K562 treated with DMSO at 1 percent for 4 hours (cell line): ENCODE data around the gene TMEM254. TPM values are rescaled to one million over a fixed set of nuclear protein-coding genes. Genes with fewer than 3 reads are reported as not detected.

Source experiments
- total RNA-seq: library from RNA; unstranded; fragments of 300-600 nt; gene quantifications from 2 replicates; pipeline ENCODE4 v1.2.3, GENCODE V29; 2022; ENCODE audit not compliant: insufficient read depth

Gene TMEM254, protein sequence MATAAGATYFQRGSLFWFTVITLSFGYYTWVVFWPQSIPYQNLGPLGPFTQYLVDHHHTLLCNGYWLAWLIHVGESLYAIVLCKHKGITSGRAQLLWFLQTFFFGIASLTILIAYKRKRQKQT
- 0.85 and 1.4 TPM in 2 replicates for total RNA-seq

DNA sequence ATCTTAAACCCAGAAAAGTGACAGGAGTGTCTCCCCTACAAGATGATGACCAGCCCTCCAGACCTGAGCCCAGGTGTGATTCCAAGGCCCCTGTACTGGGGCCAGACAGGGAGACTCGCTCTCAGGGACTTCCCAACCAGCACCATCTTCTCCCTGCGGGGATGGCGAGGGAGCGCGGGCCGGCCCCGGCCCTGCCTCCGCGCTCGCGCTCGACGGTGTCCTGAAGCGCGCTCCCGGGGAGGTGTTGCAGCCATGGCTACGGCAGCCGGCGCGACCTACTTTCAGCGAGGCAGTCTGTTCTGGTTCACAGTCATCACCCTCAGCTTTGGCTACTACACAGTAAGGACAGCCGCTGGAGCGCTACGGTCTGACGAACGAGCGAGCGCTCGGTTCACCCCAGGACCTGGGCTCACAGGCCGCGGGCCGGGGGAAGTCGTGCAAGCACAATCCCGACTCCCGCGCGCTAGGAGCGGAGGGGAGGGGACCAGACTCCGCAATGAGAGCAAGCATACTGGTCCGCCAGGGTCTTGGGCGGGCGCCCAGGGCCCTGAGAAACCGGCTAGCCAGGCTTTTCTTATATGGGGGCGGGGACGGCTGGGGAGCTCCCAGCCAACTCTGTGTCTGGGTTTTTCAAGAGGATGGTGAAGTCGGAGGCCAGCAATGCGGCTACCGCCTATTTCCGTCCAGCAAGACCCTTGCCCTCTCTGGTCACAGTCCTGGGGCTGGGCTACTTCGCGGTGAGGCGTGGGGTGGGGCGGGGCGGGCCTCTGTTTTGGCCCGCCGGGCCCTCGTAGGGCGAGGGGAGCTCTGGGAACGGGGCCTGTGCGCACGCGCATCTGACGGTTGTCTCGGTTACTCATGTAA lies at the start of gene TMEM254:
Gene TMEM254 (plus strand): TSS at position 218 of the 864 bp plus-strand sequence. CDS start 35 bp downstream, at position 253.

GRCh38 chr10:80132299-80133139 lies 54.1 kb downstream of the TMEM254 start, which contains the start of gene PLAC9:
Gene PLAC9, plus strand, starts transcription at chr10:80132730. Its CDS starts 33 bp downstream, at chr10:80132763.

Other genes starting within 250 kb of the TMEM254 start
- not detected in 2 replicates for gene SFTPD, start 129.6 kb upstream of the TMEM254 start, total RNA-seq
- gene PLAC9, start 54.1 kb downstream of the TMEM254 start, total RNA-seq, result not detected in 2 replicates
- gene ANXA11, start 126.9 kb downstream of the TMEM254 start, total RNA-seq, result 155 and 162 TPM in 2 replicates
- 1.8 and 7.9 TPM in 2 replicates for gene MAT1A, start 211.0 kb downstream of the TMEM254 start, total RNA-seq